HEK293T (cell line): ENCODE measurements around the gene PROK1.

Experiments
- BHLHE40 ChIP-seq: fragments of 450-650 bp; IDR thresholded peaks from 2 replicates; pipeline ENCODE4 v1.6.1; 2016; ENCODE audit warnings: mild to moderate bottlenecking, moderate library complexity, borderline replicate concordance
- FOXA1 ChIP-seq: fragments of 450-650 bp; IDR thresholded peaks from 2 replicates; pipeline ENCODE4 v1.6.1; 2016; ENCODE audit warnings: mild to moderate bottlenecking
- PKNOX1 ChIP-seq: fragments of 450-650 bp; IDR thresholded peaks from 2 replicates; pipeline ENCODE4 v1.6.1; 2016

- TF ChIP-seq FOXA1 (no peak), PKNOX1 (no peak), BHLHE40 (no peak)
Measured at GRCh38 chr1:110476028-110476765, 25.2 kb downstream of the PROK1 start.
